Measurements from ENCODE around the gene KDELR1.
"Not testable (repeated sequence)": the region's sequence is repeated elsewhere in the genome, so short reads cannot be mapped to it uniquely, and the experiment has no call there.

Gene KDELR1

GRCh38 chr19:48397263-48398101, 6.1 kb upstream of the KDELR1 start:
- no peak for DNase-seq (ENCODE audit: low read depth in 2 of 2)

- no peak for DNase-seq (ENCODE audit: low read depth in 2 of 2)
Measured at GRCh38 chr19:48396824-48397176, 5.4 kb upstream of the KDELR1 start.

GRCh38 chr19:48396016-48396823, 4.9 kb upstream of the KDELR1 start:
- no peak for DNase-seq (ENCODE audit: low read depth in 2 of 2)

GRCh38 chr19:48395499-48395898, 4.1 kb upstream of the KDELR1 start:
- no peak for DNase-seq (ENCODE audit: low read depth in 2 of 2)

GRCh38 chr19:48395170-48395455, 3.8 kb upstream of the KDELR1 start:
- DNase-seq (ENCODE audit: low read depth in 2 of 2): no peak

- DNase-seq (ENCODE audit: low read depth in 2 of 2): no peak
Measured at GRCh38 chr19:48394331-48395169, 3.2 kb upstream of the KDELR1 start.

GRCh38 chr19:48393559-48394330, 2.4 kb upstream of the KDELR1 start, which contains the start of gene GRIN2D:
Gene GRIN2D (plus strand): TSS chr19:48393668. CDS start chr19:48398393, 4,725 bp downstream.
- DNase-seq (ENCODE audit: low read depth in 2 of 2): no peak

- no peak for DNase-seq (ENCODE audit: low read depth in 2 of 2)
Measured at GRCh38 chr19:48392860-48393558, 1.7 kb upstream of the KDELR1 start.

- DNase-seq (ENCODE audit: low read depth in 2 of 2): not testable (repeated sequence)
Measured at GRCh38 chr19:48392006-48392344, 624 bp upstream of the KDELR1 start.

GRCh38 chr19:48390188-48391099, 907 bp downstream of the KDELR1 start:
- peak; percentile 40 to 55 for DNase-seq (ENCODE audit: low read depth in 2 of 2)

- DNase-seq (ENCODE audit: low read depth in 2 of 2): no peak
Measured at GRCh38 chr19:48386981-48387380, 4.4 kb downstream of the KDELR1 start.

- no peak for DNase-seq (ENCODE audit: low read depth in 2 of 2)
Measured at GRCh38 chr19:48385461-48386087, 5.8 kb downstream of the KDELR1 start.

GRCh38 chr19:48382286-48382685, 9.1 kb downstream of the KDELR1 start:
- no peak for DNase-seq (ENCODE audit: low read depth in 2 of 2)

- no peak for DNase-seq (ENCODE audit: low read depth in 2 of 2)
Measured at GRCh38 chr19:48381178-48381950, 10.0 kb downstream of the KDELR1 start.

GRCh38 chr19:48379058-48379457, 12.3 kb downstream of the KDELR1 start:
- DNase-seq (ENCODE audit: low read depth in 2 of 2): no peak

- DNase-seq (ENCODE audit: low read depth in 2 of 2): no peak
Measured at GRCh38 chr19:48378194-48378570, 13.2 kb downstream of the KDELR1 start.

GRCh38 chr19:48373567-48373966, 17.8 kb downstream of the KDELR1 start:
- no peak for DNase-seq (ENCODE audit: low read depth in 2 of 2)

- DNase-seq (ENCODE audit: low read depth in 2 of 2): no peak
Measured at GRCh38 chr19:48372904-48373303, 18.4 kb downstream of the KDELR1 start.

GRCh38 chr19:48371771-48372170, 19.6 kb downstream of the KDELR1 start:
- not testable (repeated sequence) for DNase-seq (ENCODE audit: low read depth in 2 of 2)

Measured in stimulated activated CD8-positive, alpha-beta memory T cell treated with anti-CD3 and anti-CD28 coated beads, Interleukin-7, amount 100 ng/mL, for 4 hours (primary cell).